GM19099 (cell line): Measurements from ENCODE around the gene DSP.

Experiments
- POLR2A ChIP-seq: IDR thresholded peaks from 3 replicates; pipeline ENCODE4 v1.6.1; 2011; ENCODE audit warnings: low read depth; ENCODE audit not compliant: insufficient read length; ENCODE audit errors: extremely low read depth

DSP gene

GRCh38 chr6:7594579-7595125 is 53.2 kb downstream of the DSP start:
- TF ChIP-seq POLR2A = no peak

GRCh38 chr6:7604003-7604402 is 62.5 kb downstream of the DSP start:
- TF ChIP-seq POLR2A = no peak

- TF ChIP-seq POLR2A = no peak
These were observed 63.0 kb downstream of the DSP start for GRCh38 chr6:7604506-7604905.

GRCh38 chr6:7615611-7616383 is 74.3 kb downstream of the DSP start:
- no peak for TF ChIP-seq POLR2A

- TF ChIP-seq POLR2A = no peak
These were observed 76.6 kb downstream of the DSP start for GRCh38 chr6:7617801-7618764.

- no peak for TF ChIP-seq POLR2A
These were observed 80.3 kb downstream of the DSP start for GRCh38 chr6:7621761-7622160.

GRCh38 chr6:7624796-7625710 is 83.6 kb downstream of the DSP start:
- TF ChIP-seq POLR2A = no peak

- no peak for TF ChIP-seq POLR2A
These were observed 87.0 kb downstream of the DSP start for GRCh38 chr6:7628479-7628878.

GRCh38 chr6:7628909-7629308 is 87.4 kb downstream of the DSP start:
- no peak for TF ChIP-seq POLR2A

GRCh38 chr6:7629321-7629720 is 87.8 kb downstream of the DSP start:
- TF ChIP-seq POLR2A = no peak

- no peak for TF ChIP-seq POLR2A
These were observed 89.3 kb downstream of the DSP start for GRCh38 chr6:7630792-7631191.

GRCh38 chr6:7631466-7631865 is 90.0 kb downstream of the DSP start:
- no peak for TF ChIP-seq POLR2A

- TF ChIP-seq POLR2A = no peak
These were observed 91.2 kb downstream of the DSP start for GRCh38 chr6:7632501-7633290.

- no peak for TF ChIP-seq POLR2A
These were observed 91.9 kb downstream of the DSP start for GRCh38 chr6:7633361-7633760.

- TF ChIP-seq POLR2A = no peak
These were observed 94.7 kb downstream of the DSP start for GRCh38 chr6:7636151-7636550.
